Neural progenitor cell (in vitro differentiated cells): ENCODE results near the gene MYL3.

Experiments
- EZH2 ChIP-seq: fragments of 200-600 bp; sonication (generic); IDR thresholded peaks from 2 replicates; pipeline ENCODE4 v1.6.1; 2017; ENCODE audit warnings: antibody characterized with exemption, mild to moderate bottlenecking, moderate library complexity
- EZH2phosphoT487 ChIP-seq: fragments of 200-600 bp; sonication (generic); IDR thresholded peaks from 2 replicates; pipeline ENCODE4 v1.6.1; 2017; ENCODE audit warnings: antibody characterized with exemption
- TF ChIP-seq, protein P1 (sequence below): fragments of 200-600 bp; sonication (generic); IDR thresholded peaks from 2 replicates; pipeline ENCODE4 v1.5.1; 2017; ENCODE audit warnings: antibody characterized with exemption, mild to moderate bottlenecking

DNA sequence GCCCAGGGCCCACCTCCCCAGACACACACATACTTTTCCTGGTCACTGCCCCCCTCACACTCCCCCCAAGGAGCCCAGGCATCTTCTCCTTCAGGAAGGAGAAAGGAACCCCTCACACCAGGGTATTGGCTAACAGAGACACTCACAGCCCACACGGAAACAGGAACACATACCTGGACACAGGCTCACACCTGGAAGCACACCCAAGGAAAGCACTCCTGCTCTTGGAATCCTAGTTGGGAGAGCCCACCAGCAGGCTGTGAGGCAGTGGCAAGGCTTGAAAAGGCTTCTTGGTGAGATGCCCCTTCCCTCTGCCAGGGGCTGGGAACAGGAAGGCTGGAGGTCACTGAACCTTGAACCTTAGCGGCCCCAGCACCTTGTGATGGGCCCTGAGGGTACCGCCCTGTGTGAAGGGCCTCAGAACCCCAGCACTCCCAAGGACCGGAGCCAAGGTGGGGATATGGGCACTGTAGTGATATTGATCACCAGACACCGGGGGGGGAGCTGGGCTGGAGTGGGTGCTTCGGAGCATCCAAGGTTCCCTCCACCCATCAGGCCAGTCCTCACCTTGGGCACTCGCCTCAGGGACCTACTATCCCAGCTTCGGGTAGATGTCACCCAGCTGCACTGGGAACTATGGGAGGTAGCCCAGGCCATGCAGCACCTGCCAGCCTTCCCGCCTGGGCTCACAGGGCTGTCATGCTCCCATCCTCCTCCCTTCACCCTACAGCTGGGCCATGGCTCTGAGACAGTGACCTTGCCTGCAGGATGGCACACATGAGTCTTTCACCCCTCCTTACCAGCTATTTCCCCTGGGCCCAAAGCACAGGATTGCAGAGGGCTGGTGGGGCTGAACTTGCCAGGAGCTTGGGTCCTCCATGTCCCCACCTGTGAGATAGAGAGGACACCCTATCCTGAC lies 16.4 kb downstream of the MYL3 start:
- TF ChIP-seq EZH2 = no peak
- no peak for TF ChIP-seq EZH2phosphoT487
- TF ChIP-seq, protein P1, sequence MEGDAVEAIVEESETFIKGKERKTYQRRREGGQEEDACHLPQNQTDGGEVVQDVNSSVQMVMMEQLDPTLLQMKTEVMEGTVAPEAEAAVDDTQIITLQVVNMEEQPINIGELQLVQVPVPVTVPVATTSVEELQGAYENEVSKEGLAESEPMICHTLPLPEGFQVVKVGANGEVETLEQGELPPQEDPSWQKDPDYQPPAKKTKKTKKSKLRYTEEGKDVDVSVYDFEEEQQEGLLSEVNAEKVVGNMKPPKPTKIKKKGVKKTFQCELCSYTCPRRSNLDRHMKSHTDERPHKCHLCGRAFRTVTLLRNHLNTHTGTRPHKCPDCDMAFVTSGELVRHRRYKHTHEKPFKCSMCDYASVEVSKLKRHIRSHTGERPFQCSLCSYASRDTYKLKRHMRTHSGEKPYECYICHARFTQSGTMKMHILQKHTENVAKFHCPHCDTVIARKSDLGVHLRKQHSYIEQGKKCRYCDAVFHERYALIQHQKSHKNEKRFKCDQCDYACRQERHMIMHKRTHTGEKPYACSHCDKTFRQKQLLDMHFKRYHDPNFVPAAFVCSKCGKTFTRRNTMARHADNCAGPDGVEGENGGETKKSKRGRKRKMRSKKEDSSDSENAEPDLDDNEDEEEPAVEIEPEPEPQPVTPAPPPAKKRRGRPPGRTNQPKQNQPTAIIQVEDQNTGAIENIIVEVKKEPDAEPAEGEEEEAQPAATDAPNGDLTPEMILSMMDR = no peak
